B cell (primary cell): ENCODE data around the gene MYRIP. TPM values are rescaled to one million over a fixed set of nuclear protein-coding genes. Genes with fewer than 3 reads are reported as not detected.

Experiments
- ATAC-seq: fragments of 200-7000 bp; cut with Tn5 transposase; one replicate; pipeline ENCODE4 v1.10.0; 2021; ENCODE audit warnings: low read depth, mild to moderate bottlenecking, moderate number of reproducible peaks, moderate library complexity
- CTCF ChIA-PET: fragments of 350-600 bp; sonication (Branson Sonifier 250); formaldehyde crosslinking; loops from one replicate; lab custom pipeline; 2021; ENCODE audit warnings: antibody characterized with exemption, inconsistent platforms; lab: Charles Lee
- POLR2A ChIA-PET: fragments of 350-600 bp; sonication (Branson Sonifier 250); formaldehyde crosslinking; loops from one replicate; lab custom pipeline; 2021; ENCODE audit warnings: antibody characterized with exemption; lab: Charles Lee
- DNase-seq: peaks from one replicate; pipeline ENCODE4 v3.0.0; 2013
- H2AFZ ChIP-seq: 2 replicates; pipeline ENCODE4 v1.6.1; 2012; ENCODE audit warnings: mild to moderate bottlenecking, low read depth, low read length; ENCODE audit not compliant: insufficient read depth, poor library complexity, severe bottlenecking
- H3K27ac ChIP-seq, 2 donors: 1 replicate in 1 of 2; 2 replicates in 1 of 2; pipeline ENCODE4 v1.5.1; 2012 to 2013; ENCODE audit warnings: low read length in 2 of 2, mild to moderate bottlenecking in 2 of 2, moderate library complexity in 1 of 2
- H3K27me3 ChIP-seq, 4 experiments: fragments of 200-600 bp in 1 of 4; sonication (generic) in 1 of 4; replicated peaks in 1 of 4; 1 replicate in 2 of 4; 2 replicates in 2 of 4; pipeline versions ENCODE4 v1.6.1 to v1.7.0; 2013 to 2016; ENCODE audit warnings: low read length in 3 of 4, mild to moderate bottlenecking in 2 of 4, mixed read lengths in 1 of 4, moderate library complexity in 1 of 4; ENCODE audit not compliant: insufficient read depth in 4 of 4, control insufficient read depth in 3 of 4; ENCODE audit errors: control extremely low read depth in 1 of 4
- H3K36me3 ChIP-seq, 2 experiments: replicated peaks in 1 of 2; 1 replicate in 1 of 2; 2 replicates in 1 of 2; pipeline versions ENCODE4 v1.6.1 to v1.7.1; 2013; ENCODE audit warnings: low read length in 1 of 2; ENCODE audit not compliant: insufficient read depth in 2 of 2, control insufficient read depth in 1 of 2; ENCODE audit errors: control extremely low read depth in 1 of 2, extremely low read depth in 1 of 2
- H3K4me1 ChIP-seq, 2 donors: fragments of 200-600 bp in 1 of 2; sonication (generic) in 1 of 2; 1 replicate in 1 of 2; 2 replicates in 1 of 2; pipeline versions ENCODE4 v1.5.1 to v1.6.1; 2013 to 2017; ENCODE audit warnings: low read length in 2 of 2; ENCODE audit not compliant: control insufficient read depth in 2 of 2, insufficient read depth in 2 of 2
- H3K4me2 ChIP-seq: replicated peaks from 2 replicates; pipeline ENCODE3; 2012; ENCODE audit warnings: mild to moderate bottlenecking, low read depth, low read length; ENCODE audit not compliant: poor library complexity, severe bottlenecking
- H3K4me3 ChIP-seq, 5 experiments: fragments of 200-600 bp in 1 of 5; sonication (generic) in 1 of 5; 1 replicate in 3 of 5; 2 replicates in 2 of 5; pipeline versions ENCODE4 v1.5.1 to v1.7.0; 2011 to 2016; ENCODE audit warnings: low read length in 4 of 5, mild to moderate bottlenecking in 4 of 5, low read depth in 2 of 5, control low read depth in 1 of 5, moderate library complexity in 1 of 5; ENCODE audit not compliant: insufficient read depth in 1 of 5; ENCODE audit errors: control extremely low read depth in 1 of 5, extremely low read depth in 1 of 5
- H3K79me2 ChIP-seq: fragments of 200-600 bp; sonication (generic); one replicate; pipeline ENCODE4 v1.6.0; 2016; ENCODE audit warnings: low read length; ENCODE audit not compliant: control insufficient read depth, insufficient read depth
- H3K9ac ChIP-seq: fragments of 200-600 bp; sonication (generic); 2 replicates; pipeline ENCODE4 v1.6.1; 2017; ENCODE audit warnings: mild to moderate bottlenecking, low read length, moderate library complexity
- H3K9me3 ChIP-seq, 3 donors: one replicate each; pipeline versions ENCODE4 v1.6.1 to v1.7.1; 2013; ENCODE audit warnings: low read length in 2 of 3; ENCODE audit not compliant: control insufficient read depth in 2 of 3, insufficient read depth in 1 of 3; ENCODE audit errors: control extremely low read depth in 1 of 3
- H4K20me1 ChIP-seq: 2 replicates; pipeline ENCODE4 v1.6.0; 2012; ENCODE audit warnings: mild to moderate bottlenecking, low read length; ENCODE audit not compliant: insufficient read depth, control insufficient read depth, poor library complexity, severe bottlenecking
- H3K27ac Mint-ChIP-seq: one replicate; pipeline ENCODE4 v1.8.0; 2021; ENCODE audit warnings: mixed read lengths
- H3K27me3 Mint-ChIP-seq: one replicate; pipeline ENCODE4 v1.8.0; 2021; ENCODE audit warnings: mixed read lengths
- H3K4me1 Mint-ChIP-seq: one replicate; pipeline ENCODE4 v1.8.0; 2021; ENCODE audit warnings: mixed read lengths
- H3K4me3 Mint-ChIP-seq: one replicate; pipeline ENCODE4 v1.8.0; 2021; ENCODE audit warnings: mixed read lengths
- H3K9me3 Mint-ChIP-seq: one replicate; pipeline ENCODE4 v1.8.0; 2022; ENCODE audit warnings: mixed read lengths; ENCODE audit not compliant: insufficient read depth
- CTCF ChIP-seq: fragments of 200-600 bp; IDR thresholded peaks from one replicate; pipeline ENCODE4 v1.8.0; 2022; ENCODE audit warnings: antibody characterized with exemption, mild to moderate bottlenecking
- EZH2 ChIP-seq: IDR thresholded peaks from 2 replicates; pipeline ENCODE4 v1.6.1; 2012; ENCODE audit warnings: borderline replicate concordance, low read depth, mild to moderate bottlenecking, moderate library complexity, low read length; ENCODE audit not compliant: insufficient read depth, poor library complexity, severe bottlenecking
- WGBS: methylation state at CpG from one replicate; pipeline ENCODE4 v1.1.5; 2013; ENCODE audit warnings: missing lambda C conversion rate; ENCODE audit not compliant: insufficient coverage; 5-methylcytosine and 5-hydroxymethylcytosine counted together
- intact Hi-C: fragments of 100-400 bp; cut with micrococcal nuclease; formaldehyde crosslinking; loops from one replicate; pipeline ENCODE4 v1.10.0; 2022
- polyA plus RNA-seq: library from polyadenylated mRNA; depleted of rRNA; stranded (reverse); fragments of >200 nt; gene quantifications from 2 replicates; pipeline ENCODE4 v1.2.3, GENCODE V29; 2012
- total RNA-seq, 2 donors: library from RNA; stranded (reverse); fragments of 120-200 nt in 1 of 2; gene quantifications; 1 replicate in 1 of 2; 2 replicates in 1 of 2; pipeline versions ENCODE4 v1.2.3 to v1.2.4, GENCODE V29; 2013 to 2022

Gene MYRIP
- total and polyA plus RNA-seq, 2 donors (not counting 1 experiment from before 2014, with no cell fraction given), result 0.03 to 0.10 TPM

GRCh38 chr3:40021338-40021737, 211.9 kb downstream of the MYRIP start:
- no peaks in the 10 kb centered on the region for H3K36me3 ChIP-seq
- H3K27me3 ChIP-seq, result no peaks in the 10 kb centered on the region
- no peaks in the 10 kb centered on the region for H3K79me2 ChIP-seq
- H2AFZ ChIP-seq, result no peak overlapping the region
- WGBS, result no CpG with 5 or more reads among the region's 1 CpG
- H3K9me3 Mint-ChIP-seq, result peaks cover 8% of the 10 kb centered on the region
- ATAC-seq (no peak), DNase-seq (no peak)
- H3K4me1 Mint-ChIP-seq, result no peaks in the 10 kb centered on the region
- H3K4me2 ChIP-seq, result no peak overlapping the region
- peaks cover 0 to 4% (median 0%) of the 10 kb centered on the region in 3 donors for H3K9me3 ChIP-seq
- ChIA-PET POLR2A (no interaction called here), CTCF (no interaction called here)
- H3K27ac Mint-ChIP-seq, result no peak overlapping the region
- no peaks in the 10 kb centered on the region for H3K4me1 ChIP-seq
- no peak for TF ChIP-seq EZH2
- TF ChIP-seq CTCF, result no peak
- H3K27me3 Mint-ChIP-seq, result peaks cover 15% of the 10 kb centered on the region
- no peaks in the 10 kb centered on the region for H4K20me1 ChIP-seq
- no peak overlapping the region for H3K27ac ChIP-seq
- intact Hi-C loops, result no loop called here
- H3K9ac ChIP-seq, result no peak overlapping the region
- H3K4me3 Mint-ChIP-seq, result no peak overlapping the region
- no peak overlapping the region for H3K4me3 ChIP-seq

GRCh38 chr3:40022297-40022827, 213.0 kb downstream of the MYRIP start:
- Mint-ChIP-seq H3K27me3 (peaks cover 13% of the 10 kb centered on the region), H3K27ac (no peak overlapping the region), H3K4me1 (no peaks in the 10 kb centered on the region), H3K4me3 (no peak overlapping the region), H3K9me3 (peaks cover 13% of the 10 kb centered on the region)
- Histone ChIP-seq H3K4me1 (no peaks in the 10 kb centered on the region), H3K4me3 (no peak overlapping the region), H3K9ac (no peak overlapping the region), H3K27me3 (no peaks in the 10 kb centered on the region), H4K20me1 (no peaks in the 10 kb centered on the region), H3K9me3 (peaks cover 0 to 9% (median 6%) of the 10 kb centered on the region in 3 donors), H2AFZ (no peak overlapping the region), H3K36me3 (no peaks in the 10 kb centered on the region), H3K27ac (no peak overlapping the region), H3K79me2 (no peaks in the 10 kb centered on the region), H3K4me2 (no peak overlapping the region)
- DNase-seq (no peak), ATAC-seq (no peak)
- intact Hi-C loops, result no loop called here
- POLR2A ChIA-PET, result no interaction called here
- CTCF ChIA-PET, result no interaction called here
- TF ChIP-seq CTCF, result no peak
- no peak for TF ChIP-seq EZH2
- 85% methylated on average over 4 of the region's 4 CpGs for WGBS
